GM13976 (cell line): ENCODE data around the gene TXNDC17.

Source experiments
- DNase-seq: peaks from one replicate; pipeline ENCODE4 v3.0.0; 2012; ENCODE audit warnings: low spot score
- CTCF ChIP-seq: IDR thresholded peaks from 2 replicates; pipeline ENCODE4 v1.5.1; 2012; ENCODE audit warnings: borderline replicate concordance, mild to moderate bottlenecking; ENCODE audit not compliant: insufficient read depth; ENCODE audit errors: extremely low read depth, missing control alignments, control extremely low read depth
- in situ Hi-C: fragments of 300-500 bp; cut with MboI; formaldehyde crosslinking; loops from one replicate; pipeline ENCODE4 v1.12.0; 2022; ENCODE audit warnings: low sequenced_read_pairs, mixed read lengths, inconsistent platforms; ENCODE audit not compliant: unreplicated experiment

Gene TXNDC17

GRCh38 chr17:6633263-6633662, 7.6 kb upstream of the TXNDC17 start:
- no peak for DNase-seq
- no peak for TF ChIP-seq CTCF

GRCh38 chr17:6636105-6636504, 4.8 kb upstream of the TXNDC17 start:
- in situ Hi-C loops, result no loop called here
- TF ChIP-seq CTCF, result no peak
- no peak for DNase-seq

More at GRCh38 chr17:6633263-6633662, 7.6 kb upstream of the TXNDC17 start:
- in situ Hi-C loops, result no loop called here

GRCh38 chr17:6636616-6637457, 4.0 kb upstream of the TXNDC17 start:
- in situ Hi-C loops, result no loop called here
- TF ChIP-seq CTCF, result no peak
- no peak for DNase-seq

GRCh38 chr17:6637458-6637840, 3.4 kb upstream of the TXNDC17 start:
- in situ Hi-C loops, result no loop called here
- no peak for TF ChIP-seq CTCF
- DNase-seq, result no peak

GRCh38 chr17:6638046-6638908, 2.6 kb upstream of the TXNDC17 start:
- no peak for DNase-seq
- TF ChIP-seq CTCF, result no peak
- in situ Hi-C loops, result no loop called here

GRCh38 chr17:6639014-6639585, 1.8 kb upstream of the TXNDC17 start:
- TF ChIP-seq CTCF, result no peak
- in situ Hi-C loops, result no loop called here
- no peak for DNase-seq
